HEK293T (cell line): Measurements from ENCODE around the gene ANO4.

ENCODE experiments used
- ARNT ChIP-seq: fragments of 450-650 bp; IDR thresholded peaks from 2 replicates; pipeline ENCODE4 v1.6.1; 2017; ENCODE audit warnings: mild to moderate bottlenecking
- BHLHE40 ChIP-seq: fragments of 450-650 bp; IDR thresholded peaks from 2 replicates; pipeline ENCODE4 v1.6.1; 2016; ENCODE audit warnings: mild to moderate bottlenecking, moderate library complexity, borderline replicate concordance
- CTBP1 ChIP-seq: fragments of 450-650 bp; IDR thresholded peaks from 2 replicates; pipeline ENCODE4 v1.6.1; 2016; ENCODE audit warnings: borderline replicate concordance
- FOXA1 ChIP-seq: fragments of 450-650 bp; IDR thresholded peaks from 2 replicates; pipeline ENCODE4 v1.6.1; 2016; ENCODE audit warnings: mild to moderate bottlenecking
- FOXK2 ChIP-seq: fragments of 450-650 bp; IDR thresholded peaks from 2 replicates; pipeline ENCODE4 v1.6.1; 2016; ENCODE audit warnings: mild to moderate bottlenecking
- FOXM1 ChIP-seq: fragments of 450-650 bp; IDR thresholded peaks from 2 replicates; pipeline ENCODE4 v1.6.1; 2017; ENCODE audit warnings: mild to moderate bottlenecking, borderline replicate concordance
- L3MBTL2 ChIP-seq: fragments of 450-650 bp; conservative IDR thresholded peaks from 2 replicates; pipeline ENCODE4 v1.6.1; 2016; ENCODE audit warnings: mild to moderate bottlenecking
- LEF1 ChIP-seq: fragments of 450-650 bp; IDR thresholded peaks from 2 replicates; pipeline ENCODE4 v1.6.1; 2017; ENCODE audit warnings: mild to moderate bottlenecking, borderline replicate concordance
- SP1 ChIP-seq: fragments of 450-650 bp; IDR thresholded peaks from 2 replicates; pipeline ENCODE4 v1.6.1; 2017
- TARDBP ChIP-seq: fragments of 450-650 bp; IDR thresholded peaks from 2 replicates; pipeline ENCODE4 v1.6.1; 2016

DNA sequence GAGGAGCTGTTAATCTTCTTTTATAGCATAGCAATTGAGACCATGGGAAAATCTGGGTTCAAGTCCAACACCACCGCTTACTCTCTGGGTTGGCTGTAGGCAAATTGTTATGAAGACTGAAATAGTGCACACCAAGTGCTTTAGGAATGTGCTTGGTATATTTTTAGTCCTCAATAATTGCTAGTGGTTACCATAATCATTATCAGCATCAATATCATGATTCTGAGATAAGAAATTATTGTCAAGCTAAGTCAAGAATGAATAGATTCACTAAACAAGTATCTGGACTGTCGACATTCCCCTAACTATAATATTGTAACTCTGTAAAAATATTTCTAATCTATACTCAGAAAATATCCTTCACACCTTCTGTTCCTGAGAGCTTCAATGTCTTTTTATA, 48.5 kb downstream of the ANO4 start:
- TF ChIP-seq FOXA1 (no peak), FOXK2 (no peak), CTBP1 (no peak), FOXM1 (no peak), SP1 (no peak), BHLHE40 (no peak), ARNT (no peak), LEF1 (no peak), TARDBP (no peak), L3MBTL2 (no peak)
